Fibroblast of pulmonary artery (primary cell): ENCODE results near the gene RIMKLB.

Experiments used
- DNase-seq: peaks from one replicate; pipeline ENCODE4 v3.0.0-alpha.2; 2010; ENCODE audit warnings: low read depth
- H3K4me3 ChIP-seq: replicated peaks from 2 replicates; pipeline ENCODE4 v1.5.1; 2011; ENCODE audit warnings: low read depth, mild to moderate bottlenecking, control low read depth, low read length, moderate library complexity
- TF ChIP-seq, protein P1 (sequence below): IDR thresholded peaks from 2 replicates; pipeline ENCODE4 v1.5.1; 2011; ENCODE audit warnings: mild to moderate bottlenecking, control low read depth, low read length, inconsistent platforms; ENCODE audit errors: missing control alignments

Gene RIMKLB, protein sequence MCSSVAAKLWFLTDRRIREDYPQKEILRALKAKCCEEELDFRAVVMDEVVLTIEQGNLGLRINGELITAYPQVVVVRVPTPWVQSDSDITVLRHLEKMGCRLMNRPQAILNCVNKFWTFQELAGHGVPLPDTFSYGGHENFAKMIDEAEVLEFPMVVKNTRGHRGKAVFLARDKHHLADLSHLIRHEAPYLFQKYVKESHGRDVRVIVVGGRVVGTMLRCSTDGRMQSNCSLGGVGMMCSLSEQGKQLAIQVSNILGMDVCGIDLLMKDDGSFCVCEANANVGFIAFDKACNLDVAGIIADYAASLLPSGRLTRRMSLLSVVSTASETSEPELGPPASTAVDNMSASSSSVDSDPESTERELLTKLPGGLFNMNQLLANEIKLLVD

DNA sequence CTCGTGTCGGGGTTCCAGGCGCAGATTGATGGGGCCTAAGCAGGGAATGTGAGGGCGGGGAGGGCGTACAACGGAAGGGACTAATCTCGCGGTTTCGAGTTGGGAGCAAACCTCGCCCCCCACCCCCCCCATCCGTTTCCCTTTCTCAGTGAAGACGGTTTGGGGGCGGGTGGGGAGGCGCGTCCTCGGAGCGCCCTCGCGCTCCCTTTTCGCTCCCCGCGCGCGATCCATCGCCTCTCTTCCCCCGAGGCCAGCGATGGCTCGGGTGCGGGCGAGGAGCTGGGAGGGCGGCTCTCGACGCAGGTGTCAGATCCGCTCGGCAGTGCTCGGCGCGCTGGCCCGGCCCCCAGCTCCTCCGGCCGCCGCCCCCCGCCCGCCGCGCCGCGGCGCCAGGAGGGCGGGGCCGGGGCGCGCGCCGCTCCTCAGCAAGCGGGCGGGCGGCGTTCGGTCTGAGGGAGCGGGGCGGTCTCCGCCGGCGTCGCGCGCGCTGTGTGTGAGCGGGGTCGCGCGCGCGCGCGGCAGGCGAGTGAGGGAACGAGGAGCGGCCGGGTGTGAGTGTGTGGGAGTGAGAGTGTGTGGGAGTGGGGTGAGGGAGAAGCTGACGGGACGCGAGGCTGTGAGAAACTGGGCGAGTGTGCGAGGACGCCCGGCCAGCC is at the start of gene RIMKLB:
Gene RIMKLB, plus strand, starts transcription at position 516 of the 656 bp plus-strand sequence. CDS start 15,876 bp downstream, outside the sequence.
- TF ChIP-seq, protein P1, sequence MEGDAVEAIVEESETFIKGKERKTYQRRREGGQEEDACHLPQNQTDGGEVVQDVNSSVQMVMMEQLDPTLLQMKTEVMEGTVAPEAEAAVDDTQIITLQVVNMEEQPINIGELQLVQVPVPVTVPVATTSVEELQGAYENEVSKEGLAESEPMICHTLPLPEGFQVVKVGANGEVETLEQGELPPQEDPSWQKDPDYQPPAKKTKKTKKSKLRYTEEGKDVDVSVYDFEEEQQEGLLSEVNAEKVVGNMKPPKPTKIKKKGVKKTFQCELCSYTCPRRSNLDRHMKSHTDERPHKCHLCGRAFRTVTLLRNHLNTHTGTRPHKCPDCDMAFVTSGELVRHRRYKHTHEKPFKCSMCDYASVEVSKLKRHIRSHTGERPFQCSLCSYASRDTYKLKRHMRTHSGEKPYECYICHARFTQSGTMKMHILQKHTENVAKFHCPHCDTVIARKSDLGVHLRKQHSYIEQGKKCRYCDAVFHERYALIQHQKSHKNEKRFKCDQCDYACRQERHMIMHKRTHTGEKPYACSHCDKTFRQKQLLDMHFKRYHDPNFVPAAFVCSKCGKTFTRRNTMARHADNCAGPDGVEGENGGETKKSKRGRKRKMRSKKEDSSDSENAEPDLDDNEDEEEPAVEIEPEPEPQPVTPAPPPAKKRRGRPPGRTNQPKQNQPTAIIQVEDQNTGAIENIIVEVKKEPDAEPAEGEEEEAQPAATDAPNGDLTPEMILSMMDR = no peak
- peak within 1 kb of the TSS; percentile 85 for H3K4me3 ChIP-seq
- DNase-seq = peak; percentile 82

DNA sequence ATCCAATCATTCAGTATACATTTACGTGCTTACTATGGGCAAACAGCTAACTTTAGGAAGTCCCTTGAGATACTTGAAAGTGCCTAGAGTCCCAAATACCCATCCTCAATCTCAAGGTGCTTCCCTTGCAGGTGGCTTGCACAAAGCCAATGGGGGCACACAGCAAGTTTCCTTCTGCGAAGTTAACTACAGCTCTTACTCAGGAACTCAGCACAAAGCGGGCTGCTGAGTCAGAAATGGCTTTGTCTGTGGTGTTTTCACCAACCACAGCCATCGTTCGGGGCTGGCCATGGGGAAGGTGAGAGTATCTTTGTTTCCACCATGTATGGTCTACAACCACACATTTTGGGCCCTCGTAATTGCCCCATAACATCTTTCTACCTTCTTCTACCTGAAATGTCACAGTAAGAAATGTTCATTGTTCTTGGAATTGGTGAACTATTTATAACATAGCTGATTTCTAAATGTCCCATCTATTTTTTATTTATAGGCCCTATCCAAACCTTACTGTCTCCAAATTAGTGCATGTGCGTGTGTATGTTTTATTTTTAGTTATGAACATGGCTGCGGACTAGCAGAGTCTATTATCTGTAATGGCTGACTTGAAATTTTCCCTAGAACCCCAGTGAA is 49.1 kb upstream of the RIMKLB start:
- TF ChIP-seq, protein P1 = no peak
- DNase-seq = no peak
- no peak overlapping the region for H3K4me3 ChIP-seq

DNA sequence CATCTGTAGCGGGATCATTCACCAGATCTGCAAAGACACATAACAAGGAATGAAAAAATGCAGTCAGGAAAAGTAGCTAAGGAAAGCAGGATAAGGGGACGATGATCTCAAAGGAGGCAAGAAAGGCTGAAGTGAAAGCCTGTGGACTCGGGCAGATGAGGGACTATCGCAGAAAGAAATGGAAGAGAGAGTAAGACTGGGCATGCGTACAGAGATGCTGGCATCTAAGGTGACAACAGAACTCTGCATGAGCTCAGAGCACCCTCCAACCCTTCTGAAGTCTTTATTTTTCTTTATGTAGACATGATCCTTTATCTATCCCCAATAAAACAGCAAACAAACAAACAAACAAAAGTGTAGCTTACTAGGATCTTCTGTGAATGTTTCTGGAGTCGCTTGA is 42.4 kb upstream of the RIMKLB start:
- DNase-seq = no peak
- TF ChIP-seq, protein P1 = no peak
- H3K4me3 ChIP-seq = no peak overlapping the region

DNA sequence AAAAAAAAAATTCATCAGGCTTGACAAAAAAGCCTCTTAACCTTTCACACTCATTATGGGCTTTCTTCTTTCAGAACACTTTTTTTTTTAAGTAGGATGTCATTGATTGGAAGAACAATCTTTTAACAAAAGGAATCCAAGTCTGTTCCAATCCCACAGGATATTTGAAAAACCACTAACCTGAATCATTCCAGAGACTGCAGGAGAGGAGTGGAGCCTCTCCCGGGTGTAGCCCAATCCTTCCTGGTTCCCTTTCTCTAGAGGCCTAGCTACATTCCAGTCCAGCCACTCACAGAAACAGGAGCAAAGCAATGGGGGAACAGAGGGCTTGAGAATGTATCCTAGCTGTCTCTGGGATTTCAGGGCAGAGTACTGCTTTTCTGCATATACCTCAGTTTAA is 39.4 kb upstream of the RIMKLB start:
- peak; percentile 58 for DNase-seq
- no peak overlapping the region for H3K4me3 ChIP-seq
- TF ChIP-seq, protein P1 = no peak

DNA sequence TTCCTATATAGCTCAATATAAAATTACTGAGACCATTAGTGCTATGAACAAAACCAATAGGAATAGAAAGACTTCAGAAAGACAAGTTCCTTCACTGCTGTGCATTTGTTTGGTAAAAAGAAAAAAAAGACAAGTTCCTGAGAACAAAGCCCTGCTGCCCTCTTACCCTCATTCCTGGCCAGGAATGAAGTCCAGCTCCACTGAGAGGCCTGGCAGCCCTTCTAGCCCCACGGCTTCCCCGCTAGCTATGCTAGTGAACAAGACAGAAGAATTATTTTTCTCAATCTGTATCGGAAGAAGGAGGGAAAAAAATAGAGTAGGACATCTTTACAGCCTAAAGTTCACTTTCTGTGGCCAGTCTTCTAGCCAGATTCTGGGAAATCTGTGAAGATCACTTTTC is 36.8 kb upstream of the RIMKLB start:
- TF ChIP-seq, protein P1 = no peak
- DNase-seq = no peak
- no peak overlapping the region for H3K4me3 ChIP-seq

DNA sequence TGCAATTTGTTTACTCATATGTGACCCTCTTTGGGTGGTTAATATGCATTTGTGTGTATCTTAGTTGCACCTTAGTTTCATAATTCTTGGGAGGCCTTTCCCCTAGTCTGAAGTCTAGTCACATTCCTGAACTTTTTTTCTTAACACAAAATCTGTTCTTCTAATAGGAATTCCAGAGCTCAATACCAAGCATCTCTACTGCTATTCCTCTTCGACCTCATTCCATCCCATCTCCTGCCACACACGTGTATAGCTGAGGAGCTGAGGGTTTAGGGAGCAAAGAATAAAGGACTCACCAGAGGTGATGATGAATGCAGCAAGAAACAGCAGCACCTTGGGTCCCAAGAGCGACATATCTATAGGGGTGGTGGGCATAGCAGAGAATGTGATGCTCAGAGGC is 36.0 kb upstream of the RIMKLB start:
- no peak for DNase-seq
- H3K4me3 ChIP-seq = no peak overlapping the region
- TF ChIP-seq, protein P1 = no peak
